Hindlimb muscle (tissue), 1 donor: Measurements from ENCODE around the gene ZSCAN26. TPM values are rescaled to one million over a fixed set of nuclear protein-coding genes. Genes with fewer than 3 reads are reported as not detected.
"Not testable (repeated sequence)": the region's sequence is repeated elsewhere in the genome, so short reads cannot be mapped to it uniquely, and the experiment has no call there.

Experiments used
- DNase-seq: peaks from one replicate; pipeline ENCODE4 v3.0.0-alpha.2; 2013
- polyA plus RNA-seq: library from polyadenylated mRNA; unstranded; fragments of 120-200 nt; gene quantifications from one replicate; pipeline ENCODE4 v1.2.1, GENCODE V29; 2013; ENCODE audit not compliant: insufficient read length

ZSCAN26 gene
- polyA plus RNA-seq, 1 donor: 16.9 TPM

DNA sequence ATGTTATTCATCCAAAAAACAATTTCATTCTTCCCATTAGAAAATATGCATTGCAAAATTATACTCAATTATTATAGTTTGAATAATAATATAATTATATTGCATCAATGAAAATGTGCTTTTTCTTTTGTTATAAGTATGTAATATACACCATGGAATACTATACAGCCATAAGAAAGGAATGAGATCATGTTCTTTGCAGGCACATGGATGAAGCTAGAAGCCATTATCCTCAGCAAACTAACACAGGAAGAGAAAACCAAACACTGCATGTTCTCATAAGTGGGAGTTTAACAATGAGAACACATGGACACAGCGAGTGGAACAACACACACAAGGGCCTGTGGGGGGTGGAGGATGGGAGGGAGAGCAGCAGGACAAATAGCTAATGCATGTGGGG lies 9.9 kb upstream of the ZSCAN26 start:
- DNase-seq: no peak

- peak; percentile 68 for DNase-seq
Observed at GRCh38 chr6:28258877-28259777, 7.8 kb upstream of the ZSCAN26 start, which contains the start of gene NKAPL. Gene NKAPL, plus strand, starts transcription at chr6:28259297. Its CDS starts 75 bp downstream, at chr6:28259372.

DNA sequence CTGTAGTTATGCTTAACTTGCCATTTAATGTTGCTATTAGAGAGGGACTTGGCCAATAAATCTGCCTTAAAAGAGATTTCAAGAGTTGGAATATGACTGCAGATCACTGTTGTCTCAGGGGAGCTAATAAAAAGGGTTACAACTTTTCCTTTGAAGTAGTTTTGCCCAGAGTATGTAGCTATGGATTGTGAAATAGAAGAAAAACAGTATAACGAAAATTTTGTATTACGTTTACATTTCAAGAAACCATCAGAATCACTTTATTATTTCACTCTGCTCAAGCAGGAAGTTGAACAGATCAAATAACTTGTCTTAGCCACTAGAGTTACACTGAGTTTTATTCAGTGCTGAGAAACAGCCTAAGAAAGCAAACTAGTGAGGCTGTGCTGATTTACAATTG lies 3.0 kb upstream of the ZSCAN26 start:
- no peak for DNase-seq

DNA sequence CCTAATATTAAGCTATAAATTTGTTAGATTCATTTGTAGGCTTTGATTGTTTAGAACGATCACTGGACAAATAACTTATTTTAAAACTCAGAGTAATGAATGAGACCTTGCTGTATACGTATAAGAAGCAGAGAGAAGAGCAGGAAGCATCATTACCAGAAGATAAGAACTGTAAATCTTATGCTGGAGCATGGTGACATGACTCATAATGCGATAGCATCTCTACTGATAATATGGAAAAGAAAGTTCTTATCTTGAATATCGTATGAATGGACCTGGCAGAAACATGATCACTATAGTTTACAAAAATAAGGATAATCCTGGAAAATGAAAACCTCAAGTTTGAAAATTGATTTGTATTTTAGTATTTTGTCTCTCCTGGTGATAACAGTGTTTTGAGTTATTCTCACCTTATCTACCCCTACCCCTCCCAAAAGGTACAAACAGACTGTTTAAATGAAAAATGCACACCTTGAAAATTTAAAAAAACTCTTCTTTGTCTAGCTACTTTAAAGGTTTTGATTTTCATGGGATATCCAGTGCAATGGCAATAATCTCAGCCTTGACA lies 2.0 kb upstream of the ZSCAN26 start:
- no peak for DNase-seq

DNA sequence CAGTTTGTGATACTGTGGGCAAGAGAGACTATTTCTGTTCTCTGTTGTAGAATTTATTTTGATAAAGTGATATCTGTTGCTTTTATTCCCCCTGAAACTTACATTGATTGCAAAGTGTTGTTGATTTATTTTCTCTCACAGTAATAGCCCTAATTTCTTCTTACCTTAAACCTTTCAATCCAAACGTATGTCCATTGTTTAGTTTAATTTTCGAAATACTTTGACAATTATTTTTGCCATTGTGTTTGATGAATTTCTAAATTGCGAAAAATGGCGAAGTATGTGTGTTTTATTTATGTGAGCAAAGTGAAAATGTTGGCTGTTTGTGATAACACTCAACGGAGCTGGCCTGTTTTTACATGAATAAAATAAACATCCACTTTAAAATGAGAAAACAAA lies 381 bp upstream of the ZSCAN26 start:
- DNase-seq: no peak

GRCh38 chr6:28267695-28268059 lies 734 bp downstream of the ZSCAN26 start:
- no peak for DNase-seq

- no peak for DNase-seq
Observed at GRCh38 chr6:28269492-28269891, 2.5 kb downstream of the ZSCAN26 start.

GRCh38 chr6:28274888-28275287 lies 7.9 kb downstream of the ZSCAN26 start:
- no peak for DNase-seq

GRCh38 chr6:28277746-28278145 lies 10.8 kb downstream of the ZSCAN26 start:
- no peak for DNase-seq

DNA sequence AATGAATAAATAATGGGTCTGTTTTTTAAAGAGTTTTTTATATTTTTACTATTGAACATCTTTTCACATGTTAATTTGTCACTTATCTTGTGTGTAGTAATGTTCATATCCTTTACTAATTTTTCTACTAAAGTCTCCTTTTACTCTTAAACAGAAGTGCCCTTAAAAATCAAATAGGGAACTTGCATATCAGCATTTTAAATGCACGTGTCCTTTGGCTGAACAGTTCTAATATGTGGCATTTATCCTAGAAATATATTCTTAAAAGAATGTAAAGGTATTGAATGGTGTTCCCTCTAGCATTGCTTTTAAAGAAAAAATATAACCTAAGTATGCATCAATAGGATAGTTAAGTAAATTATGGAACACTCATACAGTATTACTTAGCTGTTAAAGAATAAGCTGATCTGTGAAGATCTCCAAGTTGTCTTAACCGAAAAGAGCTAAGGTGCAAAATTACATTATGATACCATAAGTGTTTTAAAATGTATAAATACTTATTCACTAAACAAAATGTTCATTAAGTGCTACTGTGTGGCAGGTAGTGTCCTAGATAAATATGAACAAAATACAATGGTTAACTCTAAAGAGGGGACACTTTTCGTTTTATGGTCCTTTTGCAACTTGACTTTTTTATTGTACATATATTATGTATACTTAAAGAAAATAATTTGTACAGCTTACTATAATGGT lies 13.8 kb downstream of the ZSCAN26 start:
- DNase-seq: no peak

DNA sequence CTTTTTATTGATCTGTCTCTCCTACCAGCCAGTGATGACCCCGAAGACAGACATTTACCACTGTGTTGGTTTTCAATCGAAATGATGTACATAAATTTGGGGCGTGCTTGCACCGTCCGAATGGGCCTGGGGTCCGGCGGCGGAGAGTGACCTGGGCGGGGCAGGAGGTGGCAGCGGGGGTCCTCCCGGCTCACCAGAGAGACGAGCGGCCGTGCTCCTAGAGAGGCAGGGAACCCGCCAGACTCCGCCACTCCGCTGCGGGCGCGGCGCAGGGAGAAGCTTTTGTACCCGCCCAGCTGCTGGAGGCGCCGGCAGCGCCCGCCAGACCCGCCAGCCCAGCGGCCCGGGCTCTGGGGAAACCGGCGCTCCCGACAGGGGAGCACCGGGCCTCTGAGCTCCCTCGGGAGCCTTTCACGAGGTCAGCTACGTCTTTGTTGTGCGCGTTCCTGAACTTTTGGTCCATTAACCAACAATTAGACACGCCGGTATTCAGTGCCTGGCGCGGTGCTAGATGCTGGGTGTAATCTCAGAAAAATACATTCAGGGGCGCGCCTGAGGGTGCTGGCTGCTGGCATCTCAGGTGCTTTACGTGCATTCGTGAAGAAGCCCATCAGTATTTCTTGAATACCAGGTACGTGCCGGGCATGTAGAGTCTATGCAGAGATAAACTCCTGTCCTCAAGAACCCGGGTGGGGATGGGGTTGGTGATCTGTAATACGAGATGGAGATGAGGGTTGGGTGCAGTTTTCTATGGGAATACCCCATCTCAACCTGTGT lies 14.5 kb downstream of the ZSCAN26 start, which contains the start of gene PGBD1:
TSS of gene PGBD1 (plus strand) at position 285 of the 777 bp plus-strand sequence. CDS start 2,242 bp downstream, outside the sequence.
- DNase-seq: peak; percentile 43

- DNase-seq: no peak
Observed at GRCh38 chr6:28282926-28283325, 16.0 kb downstream of the ZSCAN26 start.

- no peak for DNase-seq
Observed at GRCh38 chr6:28291573-28291972, 24.6 kb downstream of the ZSCAN26 start.

GRCh38 chr6:28295326-28295725 lies 28.4 kb downstream of the ZSCAN26 start:
- DNase-seq: no peak

DNA sequence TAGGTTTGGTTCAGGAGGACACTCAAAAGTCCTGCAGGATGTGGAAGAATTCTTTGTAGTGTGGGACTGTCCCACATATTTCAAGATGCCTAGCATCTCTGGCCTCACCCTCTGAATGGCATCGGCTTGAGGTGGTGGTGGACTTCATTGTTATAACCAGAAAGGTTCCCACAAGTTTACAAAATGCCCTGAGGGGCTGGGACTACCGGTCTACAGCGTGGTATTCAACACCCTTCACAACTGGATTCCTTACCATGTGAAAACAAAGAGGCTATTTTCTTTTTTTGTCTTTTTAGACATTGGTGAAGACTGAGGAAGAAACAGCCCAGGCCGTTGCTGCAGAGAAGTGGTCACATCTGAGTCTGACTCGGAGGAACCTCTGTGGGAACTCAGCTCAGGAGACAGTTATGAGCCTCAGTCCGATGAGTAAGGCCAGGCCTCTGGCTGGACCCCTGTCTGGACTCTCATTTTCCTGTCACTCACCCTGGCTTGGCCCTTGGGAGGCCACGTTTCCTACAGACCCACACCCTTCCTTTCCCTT lies 29.6 kb downstream of the ZSCAN26 start:
- DNase-seq: no peak

- DNase-seq: no peak
Observed at GRCh38 chr6:28303570-28303969, 36.6 kb downstream of the ZSCAN26 start.

GRCh38 chr6:28306363-28306762 lies 39.4 kb downstream of the ZSCAN26 start:
- DNase-seq: not testable (repeated sequence)

DNA sequence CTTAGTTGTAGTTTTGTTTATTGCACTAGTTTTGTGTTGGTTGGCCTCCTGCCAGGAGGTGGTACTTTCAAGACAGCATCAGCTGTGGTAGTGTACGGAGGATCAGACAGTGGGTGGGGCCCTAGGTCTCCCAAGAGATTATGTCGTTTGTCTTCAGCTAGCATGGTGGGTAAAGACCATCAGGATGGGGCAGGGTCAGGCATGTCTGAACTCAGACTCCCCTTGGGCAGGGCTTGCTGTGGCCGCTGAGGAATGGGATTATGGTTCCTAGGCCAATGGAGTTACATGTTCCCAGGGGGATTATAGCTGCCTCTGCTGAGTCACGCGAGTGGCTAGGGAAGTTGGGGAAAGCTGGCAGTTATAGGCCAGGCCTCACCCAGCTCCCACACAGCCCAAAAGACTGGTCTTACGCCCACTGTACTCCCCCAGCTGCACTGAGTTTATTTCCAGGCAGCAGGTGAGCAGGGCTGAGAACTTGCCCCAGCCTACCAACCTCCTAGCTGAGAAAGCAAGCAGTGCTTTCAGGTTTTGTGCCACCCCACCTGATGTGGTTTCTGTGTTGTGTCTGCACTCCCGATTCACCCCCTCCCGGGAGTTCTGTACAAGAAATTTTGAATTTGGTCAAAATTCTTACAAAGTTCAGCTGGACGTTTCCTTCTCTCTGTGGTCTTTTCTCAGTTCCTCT lies 44.3 kb downstream of the ZSCAN26 start:
- no peak for DNase-seq

DNA sequence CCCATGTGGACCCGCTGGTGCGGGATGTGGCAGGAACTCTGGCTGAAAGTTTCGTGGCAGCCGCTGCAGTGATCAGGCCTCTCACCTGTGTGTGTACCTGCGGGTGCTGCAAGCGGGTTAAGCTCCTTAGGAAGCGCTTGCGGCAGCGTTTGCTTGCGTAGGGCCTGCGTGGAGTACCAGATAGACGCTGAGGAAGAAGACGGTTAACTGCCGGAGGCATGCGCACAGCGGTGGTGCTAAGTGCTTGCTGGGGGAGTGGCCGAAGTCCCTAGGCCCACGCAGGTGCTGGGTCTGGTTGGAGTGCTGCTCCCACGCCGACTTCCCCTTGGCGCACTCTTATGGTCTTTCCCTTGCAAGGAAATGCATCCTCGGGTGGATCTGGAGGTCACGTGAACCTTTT lies 46.0 kb downstream of the ZSCAN26 start:
- DNase-seq: no peak

GRCh38 chr6:28315628-28316027 lies 48.7 kb downstream of the ZSCAN26 start:
- DNase-seq: no peak

DNA sequence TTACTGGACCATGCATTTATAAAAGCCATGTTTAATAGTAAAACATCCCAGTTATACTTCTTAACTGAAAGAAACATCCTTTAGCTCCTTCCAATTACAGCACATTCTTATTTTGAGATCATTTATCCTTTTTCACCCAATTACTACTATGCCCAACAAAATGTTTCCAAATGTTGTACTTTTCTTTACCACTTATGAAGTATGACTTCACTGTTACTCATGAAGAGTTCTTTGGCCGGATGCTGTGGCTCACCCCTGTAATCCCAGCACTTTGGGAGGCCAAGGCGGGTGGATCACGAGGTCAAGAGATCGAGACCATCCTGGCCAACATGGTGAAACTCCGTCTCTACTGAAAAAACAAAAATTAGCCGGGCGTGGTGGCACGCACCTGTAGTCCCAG lies 50.9 kb downstream of the ZSCAN26 start:
- DNase-seq: not testable (repeated sequence)

GRCh38 chr6:28322661-28323060 lies 55.7 kb downstream of the ZSCAN26 start:
- DNase-seq: no peak
